Activated CD4-positive, alpha-beta T cell treated with anti-CD3 and anti-CD28 coated beads, Interleukin-2, Interleukin-4, amounts not matched to agents 100 ng/mL and 50 ng/mL, durations not matched to agents 16 hours and 8 hours (primary cell): ENCODE data around the gene DNAJC21.
"Not testable (repeated sequence)": the region's sequence is repeated elsewhere in the genome, so short reads cannot be mapped to it uniquely, and the experiment has no call there.

Experiments
- DNase-seq: peaks from one replicate; pipeline ENCODE4 v3.0.0-alpha.2; 2020; ENCODE audit warnings: low spot score

The DNAJC21 gene

DNA sequence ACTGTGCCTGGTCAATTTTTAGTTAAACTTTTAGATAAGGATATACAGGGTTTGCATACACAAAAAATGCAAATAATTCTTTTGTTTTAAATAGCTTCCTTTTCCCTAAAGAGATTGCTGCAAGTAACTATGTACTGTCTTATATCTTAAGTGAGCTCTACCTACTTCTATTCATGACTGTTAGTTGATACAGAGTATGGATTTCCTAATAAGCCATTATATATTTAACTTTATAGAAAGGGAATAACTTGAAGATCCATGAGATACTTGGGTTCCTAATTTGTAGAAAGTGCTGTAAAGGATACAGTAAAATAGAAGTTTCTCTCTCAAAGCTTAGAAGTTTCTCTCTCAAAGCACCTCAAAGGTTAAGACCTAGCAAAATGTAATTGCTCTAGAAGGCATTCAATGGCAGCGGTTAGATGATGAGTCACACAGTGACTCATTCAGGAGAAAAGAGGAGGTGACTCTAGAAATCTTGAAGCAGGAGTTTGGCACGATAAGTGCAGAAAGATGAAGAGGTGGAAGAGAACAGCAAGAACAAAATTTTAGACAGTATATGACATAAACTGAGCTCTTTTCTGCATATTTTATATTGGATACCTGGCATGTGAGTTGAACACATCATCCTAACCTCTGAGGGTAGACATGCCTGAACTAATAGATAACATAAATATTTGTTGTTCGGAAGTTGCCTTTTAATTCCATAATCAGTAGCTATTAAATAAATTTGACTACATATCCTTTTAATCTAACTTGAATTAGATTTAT, 5.5 kb upstream of the DNAJC21 start:
- peak; percentile 82 for DNase-seq

DNA sequence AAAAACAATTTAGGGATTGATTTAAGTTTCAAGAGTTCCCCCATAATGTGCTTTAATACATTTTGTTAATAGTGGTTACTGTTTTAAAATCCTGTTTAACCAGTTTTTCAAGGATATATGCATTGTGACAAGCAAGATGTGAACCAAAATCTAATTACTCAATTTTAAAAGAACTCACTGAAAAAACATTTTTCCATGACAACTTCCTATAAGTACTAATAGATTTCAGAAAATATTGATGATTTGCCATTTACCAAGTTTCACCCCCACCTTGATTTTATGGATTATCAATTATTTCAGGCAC, 4.9 kb upstream of the DNAJC21 start:
- no peak for DNase-seq

DNA sequence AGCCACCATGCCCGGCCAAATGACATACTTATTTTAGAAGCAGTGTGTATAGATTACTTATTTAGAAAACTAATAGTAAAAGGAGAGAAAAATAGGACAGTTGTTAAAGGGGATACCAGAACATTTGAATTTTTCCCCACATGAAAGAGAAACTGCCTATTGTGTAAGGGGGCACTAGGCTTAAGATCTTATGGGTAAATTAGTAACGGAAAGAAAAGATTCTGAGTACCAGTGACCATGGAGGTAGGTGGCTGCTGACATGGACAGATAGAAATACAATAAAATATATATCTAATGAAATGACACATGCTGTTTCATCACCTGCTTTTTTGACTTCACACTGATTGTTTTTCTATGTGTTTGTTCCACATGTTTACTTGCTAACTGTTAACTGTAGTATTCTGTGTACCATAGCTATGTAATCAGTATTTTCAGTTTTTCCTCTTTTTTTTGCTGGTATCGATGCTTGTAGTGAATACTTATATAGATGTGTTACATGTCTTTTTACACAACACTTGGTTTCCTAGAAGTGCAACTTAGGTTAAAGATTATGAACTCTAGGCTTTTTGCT, 3.0 kb upstream of the DNAJC21 start:
- DNase-seq = no peak

DNA sequence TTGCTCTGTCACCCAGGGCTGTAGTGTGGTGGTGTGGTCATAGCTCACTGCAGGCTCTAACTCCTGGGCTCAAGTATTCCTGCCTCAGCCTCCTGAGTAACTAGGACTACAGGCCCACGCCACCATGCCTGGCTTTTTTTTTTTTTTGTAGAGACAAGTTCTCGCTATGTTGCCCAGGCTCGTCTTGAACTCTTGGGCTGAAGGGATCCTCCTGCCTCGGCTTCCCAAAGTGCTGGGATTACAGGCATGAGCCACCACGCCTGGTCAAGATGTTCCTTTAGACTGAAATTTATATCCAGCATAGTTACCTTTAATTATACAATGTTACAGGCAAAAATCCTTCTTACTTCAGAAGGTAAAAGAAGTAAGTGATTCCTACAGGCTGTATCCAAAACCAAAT, 1.6 kb upstream of the DNAJC21 start:
- no peak for DNase-seq

DNA sequence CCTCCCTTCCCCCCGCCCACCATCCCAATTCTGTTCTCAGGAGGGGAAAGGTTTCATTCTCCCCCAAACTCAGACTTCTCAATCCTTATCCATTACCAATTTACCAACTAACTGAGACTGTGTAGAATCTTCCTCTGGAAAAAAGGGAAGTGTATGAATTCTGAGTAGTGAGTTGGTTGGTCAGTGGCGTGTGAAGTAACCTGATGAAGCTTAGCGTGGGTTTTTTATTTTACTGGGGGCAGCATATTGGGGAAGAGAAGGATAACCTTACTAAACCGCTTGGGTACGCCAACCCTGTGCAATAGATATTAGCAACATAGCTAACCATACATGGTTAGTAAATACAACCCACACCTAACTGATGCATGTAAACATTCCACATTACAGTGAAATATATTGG, 1.1 kb upstream of the DNAJC21 start:
- DNase-seq = no peak

DNA sequence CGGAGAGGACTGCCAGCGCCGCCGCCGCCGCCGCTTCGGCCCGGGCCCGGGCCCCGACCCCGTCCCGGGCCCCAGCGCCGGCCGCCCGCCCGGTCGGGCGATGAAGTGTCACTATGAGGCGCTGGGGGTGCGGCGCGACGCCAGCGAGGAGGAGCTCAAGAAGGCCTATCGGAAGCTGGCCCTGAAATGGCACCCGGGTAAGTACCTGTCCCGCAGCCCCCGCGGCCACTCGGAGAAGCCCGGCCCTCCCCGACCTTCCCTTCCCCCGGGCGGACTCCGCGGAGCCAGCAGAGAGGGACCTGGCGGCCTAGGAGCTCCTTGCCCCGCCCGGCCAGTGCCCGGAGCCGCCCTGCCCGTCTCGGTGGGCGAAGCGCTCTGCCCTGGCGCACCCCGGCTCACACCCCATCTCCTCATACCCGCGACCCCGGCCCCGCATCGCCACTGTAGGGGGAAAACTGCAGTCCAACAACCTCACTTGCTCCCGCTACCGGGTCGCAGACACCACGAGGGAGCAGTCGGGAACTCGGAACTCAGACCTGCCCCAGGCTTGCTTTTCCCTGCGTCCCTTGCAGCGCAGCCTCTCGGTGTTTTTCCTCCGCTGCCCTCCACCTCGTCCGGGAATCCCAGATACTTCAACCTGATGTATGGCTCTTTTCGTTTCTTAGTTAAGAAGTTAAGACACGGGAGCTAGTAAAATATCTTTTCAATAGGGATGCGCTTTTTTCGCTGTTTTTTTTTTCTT, 532 bp downstream of the DNAJC21 start:
- peak; percentile 79 for DNase-seq

DNA sequence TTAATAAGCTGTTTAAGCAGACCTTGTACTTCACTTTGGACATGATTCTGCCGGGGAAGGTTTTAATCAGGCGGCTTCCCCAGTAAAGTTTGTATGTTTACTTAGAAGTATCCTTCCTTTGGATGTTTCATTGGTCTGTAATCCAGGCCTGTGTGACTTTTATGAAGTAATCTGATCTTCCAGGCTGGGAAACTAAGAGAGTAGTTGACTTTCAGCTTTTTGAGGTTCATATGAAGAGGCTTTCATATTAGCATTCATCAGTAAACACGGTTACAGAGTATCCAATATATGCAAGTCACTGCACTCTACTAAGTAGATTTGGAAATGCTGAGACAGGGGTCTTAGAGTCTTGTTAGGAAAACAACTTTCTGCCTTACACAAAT, 1.1 kb downstream of the DNAJC21 start:
- no peak for DNase-seq

DNA sequence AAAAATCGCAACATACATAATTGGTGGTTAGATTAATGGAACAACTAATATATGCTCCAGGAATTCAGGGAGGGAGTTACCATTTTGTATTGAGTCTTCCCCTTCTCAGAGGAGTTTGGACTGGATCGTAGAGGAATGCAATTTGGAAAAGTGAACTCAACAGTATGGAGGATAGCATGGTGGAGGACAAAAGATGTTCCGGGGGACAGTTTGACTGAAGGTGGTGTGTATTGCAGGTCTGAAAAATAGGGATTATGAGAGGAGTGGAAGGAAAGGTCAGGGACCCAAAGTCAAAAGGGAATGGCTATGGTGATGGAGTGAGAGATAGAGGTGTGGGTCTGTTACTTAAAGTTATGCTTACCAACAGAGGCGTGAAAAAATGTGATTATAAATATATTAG, 1.5 kb downstream of the DNAJC21 start:
- no peak for DNase-seq

DNA sequence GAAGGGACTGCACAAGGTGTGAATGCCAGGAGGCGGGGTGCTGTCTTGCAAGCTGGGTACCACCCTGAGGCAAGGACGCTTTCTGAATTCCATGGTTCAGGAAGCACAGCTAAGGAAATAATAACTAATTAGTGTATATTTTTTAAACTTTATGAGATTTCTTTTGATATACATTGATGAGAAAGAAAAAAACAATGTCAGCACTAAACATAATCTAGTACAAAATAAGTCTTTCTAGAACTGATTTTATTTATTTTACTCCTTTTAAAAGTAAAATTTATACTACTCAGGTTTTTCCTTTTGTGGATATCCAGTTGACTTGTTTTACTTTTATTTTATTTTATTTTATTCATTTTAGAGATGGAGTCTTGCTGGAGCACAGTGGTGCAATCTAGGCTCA, 3.6 kb downstream of the DNAJC21 start:
- no peak for DNase-seq

DNA sequence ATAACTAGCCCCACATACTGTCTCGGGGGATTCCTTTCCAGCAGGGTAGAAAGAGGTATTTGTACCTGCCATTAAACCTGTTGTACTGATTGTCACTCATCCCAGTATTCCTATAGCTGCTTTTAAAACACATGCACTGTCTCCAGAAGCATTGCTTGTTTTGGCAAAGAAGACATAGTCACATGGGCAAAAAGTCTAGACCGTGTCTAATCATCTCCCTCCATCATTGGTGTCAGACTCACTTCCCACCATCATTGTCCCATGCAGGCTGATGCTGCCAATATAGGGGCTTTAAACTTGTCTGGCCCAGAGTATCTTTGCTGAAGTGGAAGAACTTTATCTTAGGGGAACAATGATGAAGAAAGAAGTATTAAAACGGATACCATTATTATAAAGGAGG, 12.6 kb downstream of the DNAJC21 start:
- DNase-seq = no peak

DNA sequence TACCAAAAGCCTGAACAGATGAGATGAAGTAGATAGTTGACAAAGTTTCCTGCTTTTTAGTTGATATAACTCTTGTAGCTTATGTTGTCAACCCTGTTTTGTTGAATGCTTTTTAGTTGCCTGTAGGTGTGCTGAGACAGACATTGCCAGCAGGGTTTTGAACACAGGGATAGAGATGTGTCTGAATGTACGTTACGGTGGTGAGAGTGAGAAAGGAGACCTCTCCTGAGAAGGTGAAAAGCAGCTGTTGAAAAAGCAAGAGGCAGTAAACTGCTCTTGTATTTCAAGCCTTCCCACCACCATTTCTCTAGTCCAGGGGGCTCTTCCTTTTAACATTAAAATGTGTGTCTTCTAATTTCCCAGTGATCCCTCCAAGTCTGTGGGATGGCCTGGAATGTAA, 14.7 kb downstream of the DNAJC21 start:
- no peak for DNase-seq

DNA sequence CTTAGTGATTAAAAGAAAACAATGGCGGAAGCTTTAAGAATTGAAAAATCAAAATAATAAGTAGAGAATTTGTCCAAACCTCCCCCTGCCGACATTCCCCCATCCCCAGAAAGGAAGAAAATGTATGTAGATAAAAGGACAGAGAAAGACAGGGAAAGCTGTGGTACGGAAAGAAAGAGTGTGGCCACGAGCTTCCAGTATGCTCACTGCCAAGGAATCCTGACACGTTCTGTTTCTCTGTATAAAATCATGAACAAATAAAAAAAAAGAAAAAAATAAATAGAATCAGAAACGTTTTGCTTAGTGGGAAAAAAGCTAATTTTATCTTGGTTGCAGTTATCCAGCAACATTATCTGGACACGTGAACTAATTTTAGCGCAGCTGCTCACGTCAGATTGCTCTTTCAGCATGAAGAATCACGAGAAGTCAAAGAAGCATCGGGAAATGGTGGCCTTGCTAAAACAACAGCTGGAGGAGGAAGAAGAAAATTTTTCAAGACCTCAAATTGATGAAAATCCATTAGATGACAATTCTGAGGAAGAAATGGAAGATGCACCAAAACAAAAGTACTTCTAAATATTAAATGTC, 15.2 kb downstream of the DNAJC21 start:
- DNase-seq = no peak

DNA sequence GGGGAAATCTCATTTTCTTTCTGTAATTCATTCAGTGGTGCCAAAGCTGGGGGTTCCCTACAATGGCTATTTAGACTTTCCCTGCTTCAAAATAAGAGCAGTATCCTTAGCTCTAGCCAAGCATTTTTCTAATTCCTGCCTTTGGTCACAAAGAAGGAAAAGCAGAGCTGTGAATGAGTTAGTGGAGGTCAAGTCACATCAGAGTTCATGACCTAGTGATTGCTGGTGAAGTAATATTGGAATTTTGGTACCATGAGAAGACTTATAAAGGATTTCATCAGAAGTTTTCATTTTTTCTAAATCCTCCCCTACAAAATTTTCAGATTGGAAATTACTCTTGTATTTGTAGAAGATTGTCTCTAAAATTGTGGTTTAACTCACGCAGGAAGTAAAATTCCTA, 28.0 kb downstream of the DNAJC21 start:
- no peak for DNase-seq

DNA sequence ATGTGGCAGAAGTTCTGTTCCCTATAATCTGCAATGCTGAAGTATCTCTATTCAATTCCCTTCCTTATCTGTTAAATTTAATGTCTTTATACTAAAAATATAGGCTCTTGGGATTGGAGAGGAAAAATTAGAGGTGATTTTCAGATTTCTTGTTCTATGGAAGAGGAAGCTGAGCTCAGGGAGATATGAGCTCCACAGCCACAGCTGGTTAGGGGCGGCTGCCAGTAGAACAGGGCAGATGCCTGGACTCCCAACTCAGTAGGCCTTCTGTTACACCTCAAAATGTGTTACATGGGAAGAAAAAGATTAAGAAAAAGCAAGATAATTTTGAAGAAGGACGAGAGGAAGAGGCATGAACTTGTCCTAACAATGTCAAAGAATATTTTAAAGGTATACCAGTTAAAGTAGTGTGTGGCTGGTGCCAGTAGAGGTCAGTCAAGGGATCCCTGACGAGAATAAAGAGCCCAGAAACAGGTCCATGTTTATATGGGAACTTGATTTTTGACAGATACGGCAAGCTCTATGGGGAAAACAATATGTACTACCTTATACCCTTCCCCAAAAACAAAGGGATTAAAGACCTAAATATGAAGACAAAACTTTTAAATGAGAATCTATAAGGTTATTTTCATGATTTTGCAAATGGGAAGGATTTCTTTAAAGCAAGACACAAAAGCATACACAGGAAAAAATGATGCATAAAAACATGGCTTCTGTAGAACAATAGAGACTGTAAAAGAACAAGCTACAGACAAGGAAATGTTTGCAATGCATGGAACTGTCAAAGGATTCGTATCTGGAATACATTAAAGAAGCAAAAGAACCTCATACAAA, 28.7 kb downstream of the DNAJC21 start:
- peak; percentile 9 for DNase-seq

DNA sequence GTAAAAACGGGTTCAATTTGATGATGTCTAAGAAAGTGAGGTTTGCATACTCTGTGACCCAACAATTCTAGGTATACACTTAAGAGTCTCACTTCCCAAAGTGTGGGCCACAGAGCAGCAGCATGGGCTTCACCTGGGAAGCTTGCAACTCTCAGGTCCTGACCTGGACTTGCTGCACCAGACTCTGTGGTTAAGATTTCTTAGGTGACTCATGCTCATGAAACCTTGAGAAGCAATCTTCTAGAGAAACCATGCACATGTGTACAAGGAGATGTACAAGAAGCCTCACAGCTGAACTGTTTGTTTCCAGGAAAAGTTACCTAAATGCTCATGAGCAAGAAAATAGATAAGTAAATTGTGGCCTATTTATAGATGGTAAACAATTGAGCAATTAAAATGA, 30.0 kb downstream of the DNAJC21 start:
- DNase-seq = peak; percentile 51

DNA sequence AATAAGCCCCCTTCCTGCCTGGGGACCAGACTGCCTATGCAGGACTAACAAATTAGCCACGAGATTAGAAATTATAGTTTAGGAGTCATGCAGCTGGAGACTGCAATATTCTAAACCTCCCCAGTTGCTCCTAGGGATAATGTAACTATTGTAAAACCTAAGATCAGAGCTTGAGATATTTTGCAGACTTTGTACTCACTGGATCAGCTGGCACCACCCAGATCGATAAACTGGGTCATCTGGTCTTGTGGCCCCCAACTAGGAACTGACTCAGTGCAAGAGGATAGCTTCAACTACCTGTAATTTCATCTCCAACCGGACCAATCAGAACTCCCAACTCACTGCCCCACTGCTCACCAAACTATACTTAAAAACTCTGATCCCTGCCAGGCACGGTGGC, 38.2 kb downstream of the DNAJC21 start:
- DNase-seq = no peak

DNA sequence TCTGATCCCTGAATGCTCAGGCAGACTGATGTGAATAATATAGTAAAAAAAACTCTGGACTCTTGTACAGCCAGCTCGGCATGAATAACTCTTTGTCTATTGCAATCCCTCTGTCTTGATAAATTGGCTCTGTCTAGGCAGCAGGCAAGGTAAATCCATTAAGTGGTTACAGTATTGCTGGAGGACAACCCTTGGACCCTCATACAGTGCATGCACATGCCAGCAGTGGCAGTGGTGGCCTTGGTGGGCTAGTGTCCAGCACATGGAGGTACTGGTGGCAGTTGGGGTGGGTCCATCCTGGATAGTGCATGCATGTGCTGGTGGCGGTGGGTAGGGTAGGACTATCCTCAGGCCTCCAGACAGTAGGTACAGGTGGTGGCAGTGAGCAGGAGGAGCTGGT, 38.9 kb downstream of the DNAJC21 start:
- no peak for DNase-seq

DNA sequence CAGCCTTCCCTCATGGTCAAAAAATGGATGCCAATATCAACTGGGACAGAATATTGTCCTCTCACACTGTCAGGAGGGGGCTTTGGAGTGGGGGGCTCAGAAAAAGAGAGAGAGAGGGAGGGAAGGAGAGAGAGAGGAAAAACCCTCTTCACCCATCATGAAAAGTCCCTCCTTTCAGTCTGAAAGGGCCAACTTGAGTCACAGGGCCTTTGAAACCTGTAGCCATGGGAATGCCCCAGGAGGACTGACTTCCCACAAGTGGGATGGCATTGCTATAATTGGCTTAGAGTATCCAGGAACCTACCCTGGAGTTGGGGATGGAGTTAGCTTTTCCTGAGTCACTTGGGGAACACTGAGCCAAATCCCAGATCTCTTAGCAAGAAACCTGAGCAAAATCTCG, 41.2 kb downstream of the DNAJC21 start:
- no peak for DNase-seq

DNA sequence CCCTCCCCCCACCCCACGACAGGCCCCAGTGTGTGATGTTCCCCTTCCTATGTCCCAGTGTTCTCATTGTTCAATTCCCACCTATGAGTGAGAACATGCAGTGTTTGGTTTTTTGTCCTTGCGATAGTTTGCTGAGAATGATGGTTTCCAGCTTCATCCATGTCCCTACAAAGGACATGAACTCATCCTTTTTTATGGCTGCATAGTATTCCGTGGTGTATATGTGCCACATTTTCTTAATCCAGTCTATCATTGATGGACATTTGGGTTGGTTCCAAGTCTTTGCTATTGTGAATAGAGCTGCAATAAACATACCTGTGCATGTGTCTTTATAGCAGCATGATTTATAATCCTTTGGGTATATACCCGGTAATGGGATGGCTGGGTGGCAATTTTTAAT, 42.3 kb downstream of the DNAJC21 start:
- not testable (repeated sequence) for DNase-seq

DNA sequence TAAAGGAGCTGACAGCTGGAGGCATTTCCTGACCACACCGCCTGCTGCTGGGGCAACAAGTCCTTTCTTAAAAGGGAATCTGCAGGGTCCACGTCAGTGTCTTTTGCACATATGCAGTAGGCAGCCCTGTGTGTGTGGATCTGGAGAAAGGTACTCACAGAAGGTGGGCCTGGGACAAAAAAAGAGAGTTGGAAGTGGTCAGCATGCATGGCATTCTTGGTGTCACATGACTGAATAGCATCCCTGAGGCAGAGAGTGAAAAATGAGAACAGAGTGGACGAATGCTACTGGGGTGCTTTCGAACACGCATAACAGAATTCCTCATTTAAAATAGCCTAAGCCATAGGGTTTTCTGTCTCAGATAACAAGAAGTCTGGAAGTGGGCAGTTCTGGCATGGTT, 47.0 kb downstream of the DNAJC21 start:
- no peak for DNase-seq

DNA sequence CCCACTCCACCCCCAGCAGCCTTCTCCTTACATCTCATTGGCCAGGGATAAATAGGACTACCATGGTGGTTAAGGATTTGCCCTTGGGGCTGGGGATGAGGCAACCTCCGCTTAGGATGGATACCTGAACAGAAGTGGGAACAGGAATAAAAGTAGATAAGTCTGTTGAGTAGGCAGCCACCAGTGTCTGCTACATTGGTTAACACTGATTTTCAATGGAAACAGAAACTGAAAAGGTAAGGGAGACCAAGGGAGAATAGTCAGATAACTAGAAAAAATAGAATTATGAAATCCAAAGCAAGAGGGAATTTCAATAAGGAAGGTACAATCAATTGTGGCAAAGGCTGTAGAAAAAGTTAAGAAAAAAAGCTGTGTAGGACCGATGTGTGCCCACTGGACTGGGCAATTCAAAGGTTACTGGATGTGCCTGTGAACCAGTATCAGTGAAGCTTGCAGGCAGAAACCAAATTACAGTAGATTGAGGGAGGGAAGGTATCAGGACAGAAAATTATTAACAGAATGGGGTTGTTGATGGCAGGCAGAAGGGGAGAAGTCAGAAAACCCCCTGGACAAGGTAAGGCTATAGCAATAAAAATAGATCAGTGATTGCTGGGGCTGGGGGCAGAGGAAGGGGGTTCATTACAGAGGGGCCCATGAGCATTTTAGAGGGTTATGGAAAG, 48.7 kb downstream of the DNAJC21 start:
- DNase-seq = no peak

DNA sequence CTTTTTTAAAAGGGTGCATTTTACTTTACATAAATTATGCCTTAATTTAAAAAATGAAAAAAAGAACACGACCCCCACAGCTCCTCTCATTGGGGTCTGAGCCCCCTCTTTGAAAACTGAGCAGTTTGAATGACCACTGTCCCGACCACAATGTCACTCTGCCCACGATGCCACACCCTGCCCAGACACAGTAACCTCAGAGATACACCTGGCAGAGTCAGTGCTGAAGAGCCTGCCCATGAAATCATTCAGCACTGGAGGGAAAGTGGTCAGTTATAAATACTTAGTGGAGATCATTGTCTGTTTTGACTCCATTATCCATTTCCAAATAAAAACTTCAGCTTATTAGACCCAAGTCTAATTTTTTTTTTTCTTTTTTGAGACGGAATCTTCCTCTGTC, 49.3 kb downstream of the DNAJC21 start:
- DNase-seq = no peak
